Stomach (tissue), 4 donors: Measurements from ENCODE around the gene NDOR1.

ENCODE experiments used
- EP300 ChIP-seq: sonication (generic); formaldehyde crosslinking; IDR thresholded peaks from one replicate; pipeline ENCODE4 v1.6.1; 2017; ENCODE audit warnings: antibody characterized with exemption
- POLR2A ChIP-seq, 4 donors: fragments of 450-650 bp; IDR thresholded peaks; one replicate each; pipeline ENCODE4 v1.6.1; 2016; ENCODE audit warnings: antibody characterized with exemption in 4 of 4, control low read depth in 2 of 4, mild to moderate bottlenecking in 1 of 4, moderate library complexity in 1 of 4
- POLR2AphosphoS5 ChIP-seq, 3 donors: sonication (generic); formaldehyde crosslinking; IDR thresholded peaks; one replicate each; pipeline ENCODE4 v1.6.1; 2016; ENCODE audit warnings: antibody characterized with exemption in 3 of 3
- TF ChIP-seq, protein P1 (sequence below), 7 experiments: fragments of 450-650 bp in 4 of 7; fragments of 200-600 bp in 3 of 7; sonication (generic) in 3 of 7; IDR thresholded peaks; one replicate each; pipeline ENCODE4 v1.5.1; 2016 to 2019; ENCODE audit warnings: antibody characterized with exemption in 7 of 7, control low read depth in 2 of 7, mild to moderate bottlenecking in 1 of 7

DNA sequence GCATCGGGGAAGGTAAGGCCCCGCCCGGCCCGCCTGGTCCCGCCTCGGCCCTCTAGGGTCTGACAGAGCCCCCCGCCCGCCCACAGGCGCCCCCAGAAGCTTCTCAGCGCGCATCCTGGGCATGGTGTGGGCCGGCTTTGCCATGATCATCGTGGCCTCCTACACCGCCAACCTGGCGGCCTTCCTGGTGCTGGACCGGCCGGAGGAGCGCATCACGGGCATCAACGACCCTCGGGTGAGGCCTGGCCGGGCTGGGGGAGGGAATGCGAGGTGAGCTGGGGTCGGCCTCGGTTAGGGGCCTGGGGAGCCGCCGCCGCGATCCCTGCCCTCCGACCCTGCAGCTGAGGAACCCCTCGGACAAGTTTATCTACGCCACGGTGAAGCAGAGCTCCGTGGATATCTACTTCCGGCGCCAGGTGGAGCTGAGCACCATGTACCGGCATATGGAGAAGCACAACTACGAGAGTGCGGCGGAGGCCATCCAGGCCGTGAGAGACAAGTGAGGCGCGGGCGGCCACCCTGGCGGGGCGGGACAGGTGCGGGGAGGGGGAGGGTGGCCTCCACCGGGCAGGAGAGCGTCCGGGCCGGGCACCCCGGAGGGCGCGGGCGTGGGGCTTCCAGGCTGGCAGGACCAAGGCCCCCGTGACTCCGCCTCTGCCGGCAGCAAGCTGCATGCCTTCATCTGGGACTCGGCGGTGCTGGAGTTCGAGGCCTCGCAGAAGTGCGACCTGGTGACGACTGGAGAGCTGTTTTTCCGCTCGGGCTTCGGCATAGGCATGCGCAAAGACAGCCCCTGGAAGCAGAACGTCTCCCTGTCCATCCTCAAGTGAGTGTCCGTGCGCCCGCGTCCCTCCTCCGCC is 42.8 kb upstream of the NDOR1 start:
- TF ChIP-seq, protein P1, sequence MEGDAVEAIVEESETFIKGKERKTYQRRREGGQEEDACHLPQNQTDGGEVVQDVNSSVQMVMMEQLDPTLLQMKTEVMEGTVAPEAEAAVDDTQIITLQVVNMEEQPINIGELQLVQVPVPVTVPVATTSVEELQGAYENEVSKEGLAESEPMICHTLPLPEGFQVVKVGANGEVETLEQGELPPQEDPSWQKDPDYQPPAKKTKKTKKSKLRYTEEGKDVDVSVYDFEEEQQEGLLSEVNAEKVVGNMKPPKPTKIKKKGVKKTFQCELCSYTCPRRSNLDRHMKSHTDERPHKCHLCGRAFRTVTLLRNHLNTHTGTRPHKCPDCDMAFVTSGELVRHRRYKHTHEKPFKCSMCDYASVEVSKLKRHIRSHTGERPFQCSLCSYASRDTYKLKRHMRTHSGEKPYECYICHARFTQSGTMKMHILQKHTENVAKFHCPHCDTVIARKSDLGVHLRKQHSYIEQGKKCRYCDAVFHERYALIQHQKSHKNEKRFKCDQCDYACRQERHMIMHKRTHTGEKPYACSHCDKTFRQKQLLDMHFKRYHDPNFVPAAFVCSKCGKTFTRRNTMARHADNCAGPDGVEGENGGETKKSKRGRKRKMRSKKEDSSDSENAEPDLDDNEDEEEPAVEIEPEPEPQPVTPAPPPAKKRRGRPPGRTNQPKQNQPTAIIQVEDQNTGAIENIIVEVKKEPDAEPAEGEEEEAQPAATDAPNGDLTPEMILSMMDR (IDR thresholded peaks at IDR 0.05) = peak in 3 of 7 experiments; percentile 6 to 40 (median 9)
- no peak for TF ChIP-seq POLR2A (IDR thresholded peaks at IDR 0.05)
- no peak for TF ChIP-seq EP300
- TF ChIP-seq POLR2AphosphoS5 (IDR thresholded peaks at IDR 0.05) = no peak
